Ovary (tissue), 9 donors: ENCODE data around the gene AOPEP. TPM values are rescaled to one million over a fixed set of nuclear protein-coding genes. Genes with fewer than 3 reads are reported as not detected.

ENCODE experiments used
- DNase-seq, 5 donors: peaks; one replicate each; pipeline ENCODE4 v3.0.0-alpha.2; 2019 to 2020
- H3K27ac ChIP-seq, 2 donors: fragments of 200-600 bp; one replicate each; pipeline versions ENCODE4 v1.5.1 to v1.8.0; 2019 to 2022
- H3K27me3 ChIP-seq: fragments of 200-600 bp; one replicate; pipeline ENCODE4 v1.8.0; 2022
- H3K36me3 ChIP-seq: fragments of 200-600 bp; sonication (generic); one replicate; pipeline ENCODE4 v1.5.1; 2019
- H3K4me1 ChIP-seq: one replicate; pipeline ENCODE4 v1.8.1; 2013; ENCODE audit warnings: mild to moderate bottlenecking, moderate library complexity; ENCODE audit not compliant: insufficient read depth
- H3K4me3 ChIP-seq: fragments of 200-600 bp; sonication (generic); one replicate; pipeline ENCODE4 v1.5.1; 2017
- H3K9me3 ChIP-seq, 2 donors: fragments of 200-600 bp in 1 of 2; sonication (generic) in 1 of 2; one replicate each; pipeline versions ENCODE4 v1.5.1 to v1.8.1; 2013 to 2019; ENCODE audit warnings: mild to moderate bottlenecking in 1 of 2, moderate library complexity in 1 of 2
- EP300 ChIP-seq: sonication (generic); formaldehyde crosslinking; IDR thresholded peaks from one replicate; pipeline ENCODE4 v1.6.1; 2017; ENCODE audit warnings: antibody characterized with exemption
- POLR2A ChIP-seq: fragments of 450-650 bp; IDR thresholded peaks from one replicate; pipeline ENCODE4 v1.6.1; 2017; ENCODE audit warnings: antibody characterized with exemption, mild to moderate bottlenecking, moderate library complexity
- WGBS, 3 donors: extraction: QIAGEN DNeasy Blood & Tissue Kit in 1 of 3; methylation state at CpG; one replicate each; pipeline versions ENCODE4 v1.1.5 to v1.1.7; 2013 to 2017; 5-methylcytosine and 5-hydroxymethylcytosine counted together
- intact Hi-C, 4 donors: fragments of 100-400 bp; cut with DNase I; formaldehyde crosslinking; loops; one replicate each; pipeline versions ENCODE4 v1.11.0 to v1.15.1; 2022 to 2023
- polyA plus RNA-seq, 2 donors: library from polyadenylated mRNA; stranded (reverse); fragments of 200-250 nt in 1 of 2; fragments of 350-450 nt in 1 of 2; fragmentation: Illumina TruSeq in 1 of 2; extraction: RNeasy Lipid Tissue Mini Kit (QIAGEN cat#74804) in 1 of 2; gene quantifications; one replicate each; pipeline ENCODE4 v1.2.3, GENCODE V29; 2013 to 2014
- total RNA-seq, 7 donors: library from RNA; depleted of rRNA in 2 of 7; stranded (reverse); fragments of >200 nt in 2 of 7; fragmentation: NEBNext Ultra II Directional in 3 of 7; extraction: Animal tissue kit (Norgen Biotek cat#: 25700) in 3 of 7; gene quantifications; one replicate each; pipeline versions ENCODE4 v1.1.0 to v1.2.4, GENCODE V29; 2016 to 2023
- TF ChIP-seq, protein P1 (sequence below), 3 donors: fragments of 450-650 bp in 2 of 3; fragments of 200-600 bp in 1 of 3; IDR thresholded peaks; one replicate each; pipeline versions ENCODE4 v1.5.1 to v1.8.0; 2016 to 2022; ENCODE audit warnings: antibody characterized with exemption in 3 of 3, mild to moderate bottlenecking in 1 of 3
- donor health status: DM: no; HTN: no; CAD: no; lungs with moderate emphysema.
- donor health status: DM: no; HTN: no; CAD: no.
- donor health status: Bipolar disorder and iron deficiency.
- donor health status: DM: yes; HTN: yes; CAD: no.
- donor health status: DM: no; HTN: no; CAD: no.
- donor health status: DM: yes; HTN: yes; CAD: no.

AOPEP gene
- total and polyA plus RNA-seq, 9 donors = 40.0 to 141 (median 82.1) TPM

DNA sequence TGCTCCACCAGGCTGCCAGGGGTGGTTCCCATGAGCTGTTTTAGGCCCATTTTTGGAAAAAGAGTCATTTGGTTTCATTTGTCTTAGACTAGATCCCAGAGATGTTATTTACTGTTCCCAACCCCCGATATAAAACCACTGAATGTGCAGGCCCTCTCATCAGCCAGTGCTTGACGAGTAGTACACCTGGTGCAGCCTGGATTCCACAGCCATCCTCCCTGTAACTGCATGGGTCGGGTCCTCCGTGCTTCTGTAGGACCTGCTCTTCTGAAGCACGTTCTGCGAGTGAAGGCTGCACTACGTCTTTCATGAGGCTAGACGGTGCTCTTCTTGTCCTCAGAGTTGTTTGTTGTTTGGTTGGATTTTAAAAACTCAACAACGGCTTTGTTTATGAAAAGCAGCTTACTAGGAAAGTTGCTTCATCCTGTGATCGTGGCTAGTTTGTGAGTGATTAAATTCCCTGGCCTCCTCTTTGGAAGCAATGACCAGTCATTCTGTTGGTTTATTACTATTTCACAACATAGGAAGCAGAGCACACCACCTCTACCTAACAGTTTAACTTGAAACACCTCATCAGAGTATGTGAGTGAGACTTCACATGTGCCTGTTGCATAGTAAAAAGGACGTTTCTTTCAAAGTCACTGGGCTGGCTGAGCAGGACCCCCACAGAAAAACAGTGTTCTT, 135.2 kb downstream of the AOPEP start:
- Histone ChIP-seq H3K9me3 (no peaks in the 10 kb centered on the region), H3K27ac (no peak overlapping the region), H3K4me1 (peaks cover 4% of the 10 kb centered on the region), H3K36me3 (no peaks in the 10 kb centered on the region), H3K27me3 (no peaks in the 10 kb centered on the region), H3K4me3 (no peak overlapping the region)
- no peak for DNase-seq
- WGBS, 3 donors = 78 to 88% (median 83%) methylated on average over 11 of the region's 11 CpGs
- TF ChIP-seq, protein P1, sequence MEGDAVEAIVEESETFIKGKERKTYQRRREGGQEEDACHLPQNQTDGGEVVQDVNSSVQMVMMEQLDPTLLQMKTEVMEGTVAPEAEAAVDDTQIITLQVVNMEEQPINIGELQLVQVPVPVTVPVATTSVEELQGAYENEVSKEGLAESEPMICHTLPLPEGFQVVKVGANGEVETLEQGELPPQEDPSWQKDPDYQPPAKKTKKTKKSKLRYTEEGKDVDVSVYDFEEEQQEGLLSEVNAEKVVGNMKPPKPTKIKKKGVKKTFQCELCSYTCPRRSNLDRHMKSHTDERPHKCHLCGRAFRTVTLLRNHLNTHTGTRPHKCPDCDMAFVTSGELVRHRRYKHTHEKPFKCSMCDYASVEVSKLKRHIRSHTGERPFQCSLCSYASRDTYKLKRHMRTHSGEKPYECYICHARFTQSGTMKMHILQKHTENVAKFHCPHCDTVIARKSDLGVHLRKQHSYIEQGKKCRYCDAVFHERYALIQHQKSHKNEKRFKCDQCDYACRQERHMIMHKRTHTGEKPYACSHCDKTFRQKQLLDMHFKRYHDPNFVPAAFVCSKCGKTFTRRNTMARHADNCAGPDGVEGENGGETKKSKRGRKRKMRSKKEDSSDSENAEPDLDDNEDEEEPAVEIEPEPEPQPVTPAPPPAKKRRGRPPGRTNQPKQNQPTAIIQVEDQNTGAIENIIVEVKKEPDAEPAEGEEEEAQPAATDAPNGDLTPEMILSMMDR (IDR thresholded peaks at IDR 0.05) = no peak
- TF ChIP-seq POLR2A (no peak), EP300 (no peak)
- intact Hi-C loops = loop anchor here in 1 of 4 donors (10.0 kb wide), 1 partner anchor 143 kb away; no protein-coding TSS in a partner anchor

DNA sequence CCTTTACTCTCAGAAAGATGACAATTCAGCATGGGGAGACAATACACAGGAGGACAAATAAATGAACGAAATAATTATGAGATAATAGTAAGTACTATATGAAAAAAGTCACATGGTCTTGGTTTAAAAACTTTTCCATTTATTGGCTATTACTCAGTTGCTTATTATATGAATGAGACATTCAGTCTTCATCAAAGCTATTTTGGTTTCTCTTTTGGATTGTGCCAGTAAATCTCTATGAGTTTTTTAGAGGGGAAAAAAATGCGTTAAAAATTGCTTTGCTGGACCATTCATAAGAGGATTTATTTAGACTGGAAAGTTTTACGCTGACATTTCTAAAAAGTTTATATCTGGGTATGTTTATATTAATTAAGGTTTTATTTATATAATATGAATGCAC, 137.7 kb downstream of the AOPEP start:
- WGBS, 3 donors = 7 to 11% (median 8%) methylated on average over 3 of the region's 3 CpGs
- no peaks in the 10 kb centered on the region for H3K27me3 ChIP-seq
- H3K36me3 ChIP-seq = no peaks in the 10 kb centered on the region
- no peaks in the 10 kb centered on the region for H3K9me3 ChIP-seq
- H3K4me3 ChIP-seq = no peak overlapping the region
- H3K4me1 ChIP-seq = peaks cover 13% of the 10 kb centered on the region
- intact Hi-C loops = loop anchor here in 1 of 4 donors (10.0 kb wide), 1 partner anchor 141 kb away; no protein-coding TSS in a partner anchor
- no peak for DNase-seq
- TF ChIP-seq EP300 (no peak), POLR2A (no peak)
- TF ChIP-seq, protein P1 (IDR thresholded peaks at IDR 0.05) = no peak
- H3K27ac ChIP-seq = peak overlapping the region in 1 of 2 donors; percentile 71

DNA sequence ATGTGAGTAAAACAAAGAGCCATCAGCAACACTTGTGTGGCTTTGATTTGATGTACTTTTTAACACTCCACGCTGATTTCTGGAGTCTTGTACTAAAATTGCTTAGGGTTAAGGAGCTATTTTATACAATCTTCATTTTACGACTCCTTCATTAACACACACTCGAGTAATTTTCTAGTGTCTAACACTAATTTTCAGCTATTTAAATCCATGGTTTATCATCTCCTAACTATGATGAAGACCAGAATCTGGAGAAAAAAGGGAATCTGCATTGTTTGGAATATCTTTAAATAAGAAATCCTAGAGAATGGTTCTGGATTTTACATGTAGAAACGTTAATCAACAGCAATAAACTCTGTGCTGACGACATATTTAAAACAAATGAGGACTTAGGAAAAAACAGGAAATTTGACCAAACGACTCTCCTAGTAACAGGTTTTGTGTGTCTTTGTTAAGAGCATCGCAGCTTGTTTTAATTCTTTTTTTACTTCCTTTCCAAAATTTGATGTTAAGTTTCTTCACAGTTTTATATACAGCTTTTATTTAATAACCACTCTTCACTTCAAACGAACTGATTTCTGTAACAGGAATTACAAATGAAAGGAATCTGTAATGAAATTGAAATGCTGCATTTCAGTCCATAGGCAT, 138.5 kb downstream of the AOPEP start:
- TF ChIP-seq, protein P1 (IDR thresholded peaks at IDR 0.05) = no peak
- Histone ChIP-seq H3K9me3 (no peaks in the 10 kb centered on the region), H3K36me3 (no peaks in the 10 kb centered on the region), H3K27me3 (no peaks in the 10 kb centered on the region), H3K27ac (peak overlapping the region in 1 of 2 donors; percentile 71), H3K4me3 (no peak overlapping the region), H3K4me1 (peaks cover 16% of the 10 kb centered on the region)
- 11 to 24% (median 16%) methylated on average over 8 of the region's 8 CpGs for WGBS, 3 donors
- intact Hi-C loops = loop anchor here in 1 of 4 donors (10.0 kb wide), 1 partner anchor 140 kb away; no protein-coding TSS in a partner anchor
- DNase-seq = no peak

- no peak overlapping the region for H3K4me3 ChIP-seq
- WGBS, 3 donors = 29 to 35% (median 29%) methylated on average over 9 of the region's 9 CpGs
- H3K27ac ChIP-seq = peak overlapping the region; percentile 5 to 71
- H3K4me1 ChIP-seq = peaks cover 16% of the 10 kb centered on the region
- intact Hi-C loops = loop anchor here in 1 of 4 donors (10.0 kb wide), 1 partner anchor 139 kb away; no protein-coding TSS in a partner anchor
- peak; percentile 53 to 73 (median 55) for DNase-seq
- no peak for TF ChIP-seq EP300
- TF ChIP-seq, protein P1 (IDR thresholded peaks at IDR 0.05) = no peak
- TF ChIP-seq POLR2A = no peak
- H3K27me3 ChIP-seq = no peaks in the 10 kb centered on the region
- no peaks in the 10 kb centered on the region for H3K9me3 ChIP-seq
- no peaks in the 10 kb centered on the region for H3K36me3 ChIP-seq
These were observed 139.3 kb downstream of the AOPEP start for GRCh38 chr9:94865582-94866452.
